Fibroblast of pulmonary artery (primary cell): ENCODE data around the gene PDGFA.
"Not testable (repeated sequence)": the region's sequence is repeated elsewhere in the genome, so short reads cannot be mapped to it uniquely, and the experiment has no call there.

Experiments
- DNase-seq: peaks from one replicate; pipeline ENCODE4 v3.0.0-alpha.2; 2010; ENCODE audit warnings: low read depth
- H3K4me3 ChIP-seq: replicated peaks from 2 replicates; pipeline ENCODE4 v1.5.1; 2011; ENCODE audit warnings: low read depth, mild to moderate bottlenecking, control low read depth, low read length, moderate library complexity
- TF ChIP-seq, protein P1 (sequence below): IDR thresholded peaks from 2 replicates; pipeline ENCODE4 v1.5.1; 2011; ENCODE audit warnings: mild to moderate bottlenecking, control low read depth, low read length, inconsistent platforms; ENCODE audit errors: missing control alignments

The PDGFA gene

DNA sequence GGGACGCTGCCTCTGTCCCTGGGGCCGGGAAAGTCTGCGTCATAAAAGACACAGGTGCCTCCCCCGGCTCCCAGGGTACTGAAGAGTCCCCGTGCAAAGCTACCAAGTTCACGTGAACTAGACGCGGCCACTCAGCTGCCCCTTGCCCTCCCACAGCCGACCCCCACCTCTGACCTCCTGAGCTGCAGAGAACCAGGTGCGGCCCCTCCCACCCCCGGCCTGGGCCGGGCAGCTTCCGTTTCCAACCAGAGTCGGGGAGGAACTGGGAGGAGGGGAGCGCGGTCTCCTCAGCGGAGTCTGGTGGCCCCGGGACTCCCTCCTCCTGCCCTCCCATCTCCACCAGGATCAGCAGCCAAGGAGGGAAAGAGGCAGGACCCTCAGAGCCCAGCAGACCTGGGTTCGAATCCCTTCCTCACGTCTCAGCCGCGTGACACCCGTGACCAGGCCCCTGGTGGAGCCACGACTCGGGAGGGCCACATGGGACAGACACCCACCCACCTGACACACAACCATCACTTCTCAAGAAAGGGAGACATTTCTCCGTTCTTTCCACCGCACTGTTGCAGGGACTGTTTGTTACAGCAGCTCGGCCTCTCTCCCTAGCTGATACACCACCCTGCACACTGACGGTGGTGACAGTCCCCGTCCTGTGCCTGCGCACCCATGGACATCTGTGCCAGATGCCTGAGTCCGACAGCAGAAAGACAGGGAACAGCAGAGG, 37.4 kb upstream of the PDGFA start:
- no peak overlapping the region for H3K4me3 ChIP-seq
- DNase-seq, result no peak
- TF ChIP-seq, protein P1, sequence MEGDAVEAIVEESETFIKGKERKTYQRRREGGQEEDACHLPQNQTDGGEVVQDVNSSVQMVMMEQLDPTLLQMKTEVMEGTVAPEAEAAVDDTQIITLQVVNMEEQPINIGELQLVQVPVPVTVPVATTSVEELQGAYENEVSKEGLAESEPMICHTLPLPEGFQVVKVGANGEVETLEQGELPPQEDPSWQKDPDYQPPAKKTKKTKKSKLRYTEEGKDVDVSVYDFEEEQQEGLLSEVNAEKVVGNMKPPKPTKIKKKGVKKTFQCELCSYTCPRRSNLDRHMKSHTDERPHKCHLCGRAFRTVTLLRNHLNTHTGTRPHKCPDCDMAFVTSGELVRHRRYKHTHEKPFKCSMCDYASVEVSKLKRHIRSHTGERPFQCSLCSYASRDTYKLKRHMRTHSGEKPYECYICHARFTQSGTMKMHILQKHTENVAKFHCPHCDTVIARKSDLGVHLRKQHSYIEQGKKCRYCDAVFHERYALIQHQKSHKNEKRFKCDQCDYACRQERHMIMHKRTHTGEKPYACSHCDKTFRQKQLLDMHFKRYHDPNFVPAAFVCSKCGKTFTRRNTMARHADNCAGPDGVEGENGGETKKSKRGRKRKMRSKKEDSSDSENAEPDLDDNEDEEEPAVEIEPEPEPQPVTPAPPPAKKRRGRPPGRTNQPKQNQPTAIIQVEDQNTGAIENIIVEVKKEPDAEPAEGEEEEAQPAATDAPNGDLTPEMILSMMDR, result no peak

DNA sequence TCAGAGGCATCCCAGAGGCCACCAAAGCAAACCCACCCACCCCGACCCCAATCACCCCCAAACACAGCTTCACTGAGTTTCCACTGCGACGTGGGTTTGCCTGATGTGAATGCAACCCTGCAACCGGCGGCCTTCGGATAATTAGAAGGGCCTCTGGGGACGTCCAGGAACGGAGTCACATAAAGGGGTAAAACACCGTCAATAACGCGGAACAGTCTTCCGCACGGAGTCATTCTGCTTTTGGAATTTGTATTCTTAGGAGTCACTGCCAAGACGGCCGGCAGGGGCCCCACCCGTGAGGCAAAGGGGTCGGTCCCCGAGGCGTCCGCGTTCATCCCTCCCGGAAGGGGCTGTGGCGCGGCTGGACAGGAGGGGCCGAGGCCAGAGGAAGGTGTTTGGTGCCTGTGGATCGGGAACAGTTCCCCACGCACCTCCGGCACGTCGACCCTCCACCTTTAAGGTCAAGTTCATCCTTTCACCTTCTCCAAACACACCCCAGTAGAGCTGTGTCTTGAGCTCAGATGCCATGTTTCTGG, 36.7 kb upstream of the PDGFA start:
- TF ChIP-seq, protein P1, result no peak
- DNase-seq, result no peak
- no peak overlapping the region for H3K4me3 ChIP-seq

DNA sequence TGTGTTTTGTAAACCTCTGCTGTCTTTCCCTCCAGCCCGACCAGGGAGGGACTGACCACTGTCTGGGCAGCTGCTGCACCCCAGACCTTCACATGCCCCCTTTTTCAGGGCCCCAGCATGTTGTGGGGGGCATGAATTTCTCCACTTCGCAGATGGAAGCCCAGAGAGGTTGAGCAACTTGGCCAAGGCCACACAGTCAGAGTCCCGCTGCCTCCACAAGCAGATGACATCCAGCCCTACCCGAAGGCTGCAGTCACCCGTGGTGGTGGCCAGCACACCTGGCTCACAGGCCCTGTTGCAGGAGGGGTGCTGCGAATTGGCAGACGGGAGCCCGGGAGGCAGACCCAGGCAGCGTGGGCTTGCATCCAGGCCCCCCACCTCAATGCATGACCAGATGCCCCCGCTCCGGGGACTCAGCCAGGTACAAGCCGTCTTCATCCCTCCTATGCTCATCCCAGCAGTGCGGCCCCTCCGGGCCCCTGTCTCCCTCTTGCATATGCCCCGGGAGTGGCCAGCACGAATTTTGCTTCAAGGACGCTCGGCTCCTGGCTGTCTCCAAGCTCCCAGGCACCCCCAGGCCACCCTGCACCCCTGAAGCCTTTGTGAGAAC, 36.0 kb upstream of the PDGFA start:
- TF ChIP-seq, protein P1, result no peak

DNA sequence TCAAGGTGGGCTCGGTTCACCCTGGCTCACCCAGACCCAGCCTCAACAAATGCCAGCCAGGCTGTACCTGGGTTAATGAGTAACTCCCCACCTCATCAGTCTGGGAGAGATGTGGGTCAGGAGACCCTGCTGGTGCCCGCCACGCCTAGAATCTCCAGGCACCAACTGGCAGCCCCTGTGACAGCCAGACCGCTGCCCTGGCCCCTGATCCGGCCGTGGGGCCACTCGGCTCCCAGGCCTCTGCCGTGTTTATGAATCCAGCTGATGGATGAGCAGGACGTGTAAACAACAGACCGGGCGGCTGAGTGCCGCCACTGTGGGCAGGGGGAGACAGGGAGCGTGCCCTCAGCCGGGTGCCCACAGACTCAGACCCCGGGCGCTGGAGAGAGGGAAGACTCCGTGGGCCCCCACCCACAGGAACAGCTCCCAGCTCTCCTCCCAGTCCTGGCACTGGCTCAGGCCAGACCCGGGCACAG, 34.0 kb upstream of the PDGFA start:
- no peak for DNase-seq
- no peak overlapping the region for H3K4me3 ChIP-seq
- TF ChIP-seq, protein P1, result no peak

More for the DNA sequence above, 36.0 kb upstream of the PDGFA start:
- H3K4me3 ChIP-seq, result no peak overlapping the region
- DNase-seq, result no peak

DNA sequence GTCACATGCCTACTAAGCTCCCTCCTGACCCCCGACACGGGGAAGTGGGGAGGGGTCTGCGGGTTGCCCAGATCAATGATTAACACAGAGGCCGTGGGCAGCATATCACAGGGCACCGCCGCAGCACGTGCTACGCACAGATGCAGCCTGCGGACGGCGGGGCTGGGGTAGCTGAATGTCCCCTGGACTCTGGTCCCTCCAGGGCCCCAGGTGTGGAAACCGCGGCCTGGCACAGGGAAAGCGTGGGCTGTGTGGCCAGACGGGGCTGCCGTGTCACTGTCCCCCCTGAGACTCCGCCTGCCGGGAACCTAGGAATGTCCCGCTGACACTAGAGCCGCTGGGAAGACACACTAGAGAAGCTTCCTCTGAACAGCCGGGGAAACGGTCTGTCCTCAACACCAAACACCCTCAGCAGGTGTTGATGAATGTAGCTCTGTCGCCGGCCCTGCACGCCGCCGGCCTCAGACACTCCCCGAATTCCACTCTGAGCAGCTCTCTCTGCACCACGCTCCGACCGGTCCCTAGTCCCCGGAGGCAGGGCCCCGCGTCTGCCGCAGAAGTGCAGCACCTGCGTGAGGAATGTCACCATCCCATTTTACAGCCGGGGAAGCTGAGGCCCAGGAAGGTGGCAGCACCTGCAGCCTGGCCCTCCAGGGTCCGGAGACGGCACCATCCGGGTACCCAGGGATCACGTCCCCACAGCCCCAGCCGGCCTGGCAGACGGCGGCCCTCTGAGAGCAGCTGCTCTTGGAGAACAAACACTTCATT, 33.4 kb upstream of the PDGFA start:
- H3K4me3 ChIP-seq, result no peak overlapping the region
- TF ChIP-seq, protein P1, result no peak
- DNase-seq, result no peak

DNA sequence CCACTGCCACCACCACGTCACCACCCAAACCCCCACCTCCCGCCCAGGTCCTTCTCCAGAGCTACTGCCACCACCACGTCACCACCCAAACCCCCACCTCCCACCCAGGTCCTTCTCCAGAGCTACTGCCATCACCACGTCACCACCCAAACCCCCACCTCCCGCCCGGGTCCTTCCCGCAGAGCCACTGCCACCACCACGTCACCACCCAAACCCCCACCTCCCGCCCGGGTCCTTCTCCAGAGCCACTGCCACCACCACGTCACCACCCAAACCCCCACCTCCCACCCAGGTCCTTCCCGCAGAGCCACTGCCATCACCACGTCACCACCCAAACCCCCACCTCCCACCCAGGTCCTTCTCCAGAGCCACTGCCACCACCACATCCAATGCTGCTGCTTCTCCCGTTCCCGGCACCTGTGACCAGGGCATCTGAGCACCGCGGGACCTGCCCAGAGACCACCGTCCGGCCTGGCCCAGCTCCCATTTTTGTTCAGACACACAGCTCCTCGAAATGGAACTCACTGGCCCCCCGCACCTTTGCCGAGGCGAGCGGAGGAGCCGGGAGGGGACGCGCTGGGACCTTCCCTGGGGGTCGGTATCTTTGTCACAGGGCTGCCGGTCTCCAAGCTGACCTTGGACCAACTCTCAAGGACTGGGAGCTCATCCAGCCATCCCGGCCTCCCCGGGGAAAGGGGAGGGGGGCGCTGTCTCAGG, 32.7 kb upstream of the PDGFA start:
- DNase-seq, H3K4me3 ChIP-seq: not testable (repeated sequence)

DNA sequence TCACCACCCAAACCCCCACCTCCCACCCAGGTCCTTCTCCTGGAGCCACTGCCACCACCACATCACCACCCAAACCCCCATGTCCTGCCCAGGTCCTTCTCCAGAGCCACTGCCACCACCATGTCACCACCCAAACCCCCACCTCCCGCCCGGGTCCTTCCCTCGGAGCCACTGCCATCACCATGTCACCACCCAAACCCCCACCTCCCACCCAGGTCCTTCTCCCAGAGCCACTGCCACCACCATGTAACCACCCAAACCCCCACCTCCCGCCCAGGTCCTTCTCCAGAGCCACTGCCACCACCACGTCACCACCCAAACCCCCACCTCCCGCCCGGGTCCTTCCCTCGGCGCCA, 31.9 kb upstream of the PDGFA start:
- not testable (repeated sequence) for H3K4me3 ChIP-seq, DNase-seq
